H1 (cell line): ENCODE data around the gene PSMD3. TPM values are rescaled to one million over a fixed set of nuclear protein-coding genes. Genes with fewer than 3 reads are reported as not detected.
A peak's percentile ranks its signal among the peaks of the same experiment; 100 is the strongest.

Experiments
- CTCF ChIA-PET: fragments of 300-600 bp; sonication (Branson Sonifier 250); formaldehyde crosslinking; loops from one replicate; lab custom pipeline; 2021; ENCODE audit not compliant: partially characterized antibody; lab: Charles Lee
- POLR2A ChIA-PET: fragments of 300-600 bp; sonication (Branson Sonifier 250); formaldehyde crosslinking; loops from one replicate; lab custom pipeline; 2021; ENCODE audit warnings: inconsistent platforms; ENCODE audit not compliant: partially characterized antibody; lab: Charles Lee
- DNase-seq, 2 experiments: peaks; one replicate each; pipeline versions ENCODE4 v3.0.0 to v3.0.0-alpha.2; 2010 to 2022; ENCODE audit warnings: low spot score in 2 of 2, low read depth in 1 of 2, mixed read lengths in 1 of 2
- FAIRE-seq: peaks from 2 replicates; lab custom pipeline; 2011; peaks lifted over from hg19 to GRCh38; lab: Jason Lieb, UNC
- H2AFZ ChIP-seq: 2 replicates; pipeline ENCODE4 v1.8.1; 2012; ENCODE audit warnings: low read length, inconsistent platforms
- H2AK5ac ChIP-seq: 2 replicates; pipeline ENCODE4 v1.6.1; 2013; ENCODE audit warnings: low read depth, low read length
- H2BK120ac ChIP-seq: replicated peaks from 2 replicates; pipeline ENCODE3; 2013; ENCODE audit warnings: low read depth, low read length, inconsistent platforms
- H2BK12ac ChIP-seq: 2 replicates; pipeline ENCODE4 v1.6.1; 2013; ENCODE audit warnings: low read depth, low read length
- H2BK15ac ChIP-seq: 2 replicates; pipeline ENCODE4 v1.6.1; 2013; ENCODE audit warnings: low read length
- H2BK20ac ChIP-seq: 2 replicates; pipeline ENCODE4 v1.6.1; 2013; ENCODE audit warnings: low read length
- H2BK5ac ChIP-seq: 2 replicates; pipeline ENCODE4 v1.6.1; 2013; ENCODE audit warnings: low read depth, low read length
- H3K14ac ChIP-seq: 2 replicates; pipeline ENCODE4 v1.6.1; 2013; ENCODE audit warnings: inconsistent platforms; ENCODE audit not compliant: insufficient read length
- H3K18ac ChIP-seq: 2 replicates; pipeline ENCODE4 v1.6.1; 2013; ENCODE audit warnings: low read length; ENCODE audit errors: extremely low read depth
- H3K23ac ChIP-seq: 2 replicates; pipeline ENCODE4 v1.6.1; 2013; ENCODE audit warnings: inconsistent platforms; ENCODE audit not compliant: insufficient read length
- H3K23me2 ChIP-seq: 2 replicates; pipeline ENCODE4 v1.6.1; 2013; ENCODE audit warnings: low read depth, low read length
- H3K27ac ChIP-seq: 2 replicates; pipeline ENCODE4 v1.6.1; 2011; ENCODE audit warnings: low read depth, low read length, inconsistent platforms
- H3K27me3 ChIP-seq, 4 experiments: replicated peaks in 1 of 4; 1 replicate in 1 of 4; 2 replicates in 3 of 4; pipeline versions ENCODE4 v1.6.1 to v1.8.1; 2011 to 2013; ENCODE audit warnings: low read length in 3 of 4, mild to moderate bottlenecking in 3 of 4, inconsistent platforms in 2 of 4, mixed read lengths in 2 of 4, moderate library complexity in 1 of 4; ENCODE audit not compliant: control insufficient read depth in 3 of 4, insufficient read depth in 3 of 4; ENCODE audit errors: extremely low read depth in 1 of 4
- H3K36me3 ChIP-seq, 4 experiments: 2 replicates each; pipeline versions ENCODE4 v1.6.1 to v1.8.1; 2011 to 2013; ENCODE audit warnings: mild to moderate bottlenecking in 4 of 4, low read length in 3 of 4, moderate library complexity in 2 of 4, control low read depth in 1 of 4, inconsistent platforms in 1 of 4; ENCODE audit not compliant: insufficient read depth in 4 of 4, control insufficient read depth in 2 of 4
- H3K4ac ChIP-seq: replicated peaks from 2 replicates; pipeline ENCODE3; 2013; ENCODE audit warnings: low read length, low read depth, mixed read lengths, inconsistent platforms; ENCODE audit not compliant: insufficient read length
- H3K4me1 ChIP-seq, 4 experiments: replicated peaks in 1 of 4; 1 replicate in 1 of 4; 2 replicates in 3 of 4; pipeline versions ENCODE4 v1.6.1 to v1.8.1; 2011 to 2013; ENCODE audit warnings: low read length in 3 of 4, inconsistent platforms in 2 of 4, mixed read lengths in 1 of 4; ENCODE audit not compliant: insufficient read depth in 4 of 4, control insufficient read depth in 3 of 4
- H3K4me2 ChIP-seq, 2 experiments: 2 replicates each; pipeline versions ENCODE4 v1.6.1 to v1.8.1; 2011 to 2013; ENCODE audit warnings: low read depth in 2 of 2, low read length in 2 of 2, control low read depth in 1 of 2, inconsistent platforms in 1 of 2, mild to moderate bottlenecking in 1 of 2; ENCODE audit not compliant: insufficient read depth in 1 of 2
- H3K4me3 ChIP-seq, 4 experiments: fragments of 200-600, 300-600 bp in 1 of 4; sonication (generic), shearing (Covaris generic), sonication (Bioruptor Twin) in 1 of 4; 2 replicates each; pipeline versions ENCODE4 v1.5.1 to v1.8.1; 2011 to 2016; ENCODE audit warnings: low read length in 4 of 4, low read depth in 3 of 4, control low read depth in 2 of 4, inconsistent platforms in 2 of 4, mild to moderate bottlenecking in 2 of 4, mixed read lengths in 1 of 4, moderate library complexity in 1 of 4; ENCODE audit not compliant: insufficient read depth in 2 of 4; ENCODE audit errors: extremely low read depth in 1 of 4
- H3K56ac ChIP-seq: replicated peaks from 2 replicates; pipeline ENCODE3; 2013; ENCODE audit warnings: low read depth, mild to moderate bottlenecking, mixed read lengths, low read length, inconsistent platforms; ENCODE audit not compliant: insufficient read length
- H3K79me1 ChIP-seq: 2 replicates; pipeline ENCODE4 v1.6.1; 2013; ENCODE audit warnings: low read depth, low read length, control low read depth
- H3K79me2 ChIP-seq, 2 experiments: 2 replicates each; pipeline versions ENCODE4 v1.6.1 to v1.8.1; 2012 to 2013; ENCODE audit warnings: low read length in 2 of 2, mild to moderate bottlenecking in 2 of 2, inconsistent platforms in 1 of 2; ENCODE audit not compliant: insufficient read depth in 2 of 2, control insufficient read depth in 1 of 2
- H3K9ac ChIP-seq, 4 experiments: replicated peaks in 1 of 4; 1 replicate in 1 of 4; 2 replicates in 3 of 4; pipeline versions ENCODE4 v1.6.1 to v1.8.1; 2011 to 2013; ENCODE audit warnings: low read depth in 3 of 4, low read length in 3 of 4, control low read depth in 2 of 4, mild to moderate bottlenecking in 2 of 4, moderate library complexity in 2 of 4, inconsistent platforms in 1 of 4; ENCODE audit errors: extremely low read depth in 1 of 4
- H3K9me3 ChIP-seq, 2 experiments: 2 replicates each; pipeline versions ENCODE4 v1.6.1 to v1.8.1; 2012 to 2013; ENCODE audit warnings: mild to moderate bottlenecking in 2 of 2, moderate library complexity in 2 of 2, control low read depth in 1 of 2, inconsistent platforms in 1 of 2, low read depth in 1 of 2, low read length in 1 of 2, mixed read lengths in 1 of 2; ENCODE audit not compliant: insufficient read depth in 2 of 2
- H4K20me1 ChIP-seq, 2 experiments: replicated peaks in 1 of 2; 2 replicates each; pipeline versions ENCODE3 to v1.8.1; 2011 to 2013; ENCODE audit warnings: inconsistent platforms in 2 of 2, low read length in 2 of 2, mild to moderate bottlenecking in 1 of 2; ENCODE audit not compliant: insufficient read depth in 2 of 2, control insufficient read depth in 1 of 2
- H4K5ac ChIP-seq: 2 replicates; pipeline ENCODE4 v1.6.1; 2013; ENCODE audit warnings: low read length, low read depth, mixed read lengths, inconsistent platforms; ENCODE audit not compliant: insufficient read length
- H4K8ac ChIP-seq: 2 replicates; pipeline ENCODE4 v1.8.0; 2013; ENCODE audit warnings: mild to moderate bottlenecking, moderate library complexity, low read length, inconsistent platforms; ENCODE audit not compliant: insufficient read depth; ENCODE audit errors: extremely low read depth
- H4K91ac ChIP-seq: replicated peaks from 2 replicates; pipeline ENCODE3; 2013; ENCODE audit warnings: low read length, mixed read lengths, inconsistent platforms; ENCODE audit not compliant: insufficient read length
- CHD2 ChIP-seq: IDR thresholded peaks from 2 replicates; pipeline ENCODE4 v1.6.1; 2012; ENCODE audit warnings: low read length, improper control_type of control experiment
- CTBP2 ChIP-seq: IDR thresholded peaks from 2 replicates; pipeline ENCODE4 v1.7.0; 2011; ENCODE audit warnings: borderline replicate concordance, mild to moderate bottlenecking, moderate library complexity, mixed read lengths, low read length; ENCODE audit not compliant: insufficient read depth, insufficient read length
- CTCF ChIP-seq, 3 experiments: IDR thresholded peaks; 1 replicate in 2 of 3; 2 replicates in 1 of 3; pipeline versions ENCODE4 v1.5.1 to v1.6.1; 2011; ENCODE audit warnings: low read length in 3 of 3, mild to moderate bottlenecking in 3 of 3, inconsistent platforms in 2 of 3, low read depth in 1 of 3, moderate library complexity in 1 of 3; ENCODE audit not compliant: insufficient read depth in 1 of 3; ENCODE audit errors: control extremely low read depth in 1 of 3
- E2F6 ChIP-seq: IDR thresholded peaks from 2 replicates; pipeline ENCODE4 v1.6.1; 2012; ENCODE audit warnings: inconsistent platforms
- KDM1A ChIP-seq: fragments of 200-600, 300-600 bp; sonication (generic); IDR thresholded peaks from 2 replicates; pipeline ENCODE4 v1.7.1; 2016; ENCODE audit warnings: mild to moderate bottlenecking, low read length, borderline replicate concordance
- POU5F1 ChIP-seq: IDR thresholded peaks from 2 replicates; pipeline ENCODE4 v1.6.1; 2011; ENCODE audit warnings: low read depth, mild to moderate bottlenecking, low read length, moderate library complexity
- RBBP5 ChIP-seq: IDR thresholded peaks from 2 replicates; pipeline ENCODE4 v1.7.1; 2012; ENCODE audit warnings: low read depth, mild to moderate bottlenecking, inconsistent platforms, low read length, moderate library complexity, borderline replicate concordance
- SP1 ChIP-seq: IDR thresholded peaks from 2 replicates; pipeline ENCODE4 v1.6.1; 2011; ENCODE audit warnings: low read depth, low read length
- SUZ12 ChIP-seq: fragments of 200-600 bp; sonication (generic); IDR thresholded peaks from 2 replicates; pipeline ENCODE4 v1.6.1; 2012; ENCODE audit warnings: mild to moderate bottlenecking, inconsistent platforms, low read length, moderate library complexity, mixed read lengths
- TBP ChIP-seq: IDR thresholded peaks from 2 replicates; pipeline ENCODE4 v1.6.1; 2011; ENCODE audit warnings: low read depth, low read length, improper control_type of control experiment
- WGBS, 2 experiments: shearing (Covaris generic) in 1 of 2; methylation state at CpG; one replicate each; pipeline versions ENCODE4 v1.1.6 to v1.1.7; 2013 to 2015; ENCODE audit warnings: low lambda C conversion rate in 2 of 2, mixed read lengths in 2 of 2, inconsistent platforms in 1 of 2, low coverage in 1 of 2, missing lambda C conversion rate in 1 of 2; ENCODE audit not compliant: insufficient replicate concordance in 2 of 2, insufficient coverage in 1 of 2, insufficient read length in 1 of 2; ENCODE audit errors: extremely low coverage in 1 of 2, missing lambda C conversion rate in 1 of 2; 5-methylcytosine and 5-hydroxymethylcytosine counted together
- polyA plus RNA-seq, 7 experiments: library from polyadenylated mRNA; depleted of rRNA in 3 of 7; stranded (reverse) in 5 of 7; unstranded in 2 of 7; fragments of >200 nt in 5 of 7; fragments of 200-250 nt in 2 of 7; gene quantifications; 1 replicate in 5 of 7; 2 replicates in 1 of 7; 4 replicates in 1 of 7; pipeline versions ENCODE4 v1.2.1 to v1.2.3, GENCODE V29; 2011 to 2013; ENCODE audit warnings: missing spikeins in 2 of 7, mixed read lengths in 2 of 7
- total RNA-seq: library from RNA; stranded (reverse); fragmentation: NEBNext Ultra II Directional; extraction: Animal tissue kit (Norgen Biotek cat#: 25700); gene quantifications from 2 replicates; pipeline ENCODE4 v1.2.1, GENCODE V29; 2021

PSMD3 gene
- total and polyA plus RNA-seq, 2 of the 8 experiments (the other 6 are each of a cell fraction or from before 2014, with no cell fraction given), result 151 to 198 TPM

GRCh38 chr17:39974433-39974832 lies 6.2 kb upstream of the PSMD3 start:
- Histone ChIP-seq H2BK15ac (no peak overlapping the region), H3K79me1 (no peaks in the 10 kb centered on the region), H3K4ac (no peak overlapping the region), H2BK120ac (no peak overlapping the region), H3K23ac (no peak overlapping the region), H2BK20ac (no peak overlapping the region), H3K27me3 (peaks cover 0 to 3% (median 1%) of the 10 kb centered on the region in 4 experiments; a peak in 2 of 7 replicates), H3K36me3 (no peaks in the 10 kb centered on the region), H3K4me1 (peaks cover 0 to 4% (median 2%) of the 10 kb centered on the region in 4 experiments; a peak in 4 of 7 replicates), H2AK5ac (no peak overlapping the region), H2AFZ (no peak overlapping the region), H3K9ac (no peak overlapping the region), H3K79me2 (no peaks in the 10 kb centered on the region), H2BK12ac (no peak overlapping the region), H4K5ac (no peak overlapping the region), H4K91ac (no peak overlapping the region), H3K56ac (no peak overlapping the region), H2BK5ac (no peak overlapping the region), H3K4me3 (no peak overlapping the region), H3K4me2 (no peak overlapping the region), H4K20me1 (no peaks in the 10 kb centered on the region), H3K14ac (no peak overlapping the region), H3K18ac (no peak overlapping the region), H4K8ac (peak overlapping the region; percentile 7; the same call in 1 of the 2 replicates), H3K23me2 (no peaks in the 10 kb centered on the region), H3K9me3 (no peaks in the 10 kb centered on the region), H3K27ac (no peak overlapping the region)
- ChIA-PET POLR2A (interaction anchor here (0.9 kb wide), 1 partner anchor 9 kb away, joined by 4 read pairs; no protein-coding TSS in a partner anchor), CTCF (interaction anchor here (0.8 to 11.9 kb wide), 2 partner anchors 16 to 45 kb away, joined by 3 to 96 read pairs; partner anchors contain the start of gene GSDMA)
- FAIRE-seq (no peak), DNase-seq (no peak)
- WGBS, 2 experiments, result 78% methylated on average over 5 of the region's 5 CpGs; no CpG with 5 or more reads in 1 of the 2 experiments
- TF ChIP-seq RBBP5, result no peak
- TF ChIP-seq E2F6, result 0 out of 2 replicates have a peak, but pooled peaks have one; percentile 16
- TF ChIP-seq KDM1A, result no peak
- no peak for TF ChIP-seq POU5F1
- no peak for TF ChIP-seq SUZ12
- no peak for TF ChIP-seq TBP
- peak; percentile 5 to 50 (median 31) for TF ChIP-seq CTCF (IDR thresholded peaks at IDR 0.05; ENCODE audit: control extremely low read depth in 1 of 3, insufficient read depth in 1 of 3, low read depth in 1 of 3, low read length in 3 of 3)
- no peak for TF ChIP-seq CTBP2
- no peak for TF ChIP-seq SP1
- TF ChIP-seq CHD2, result no peak
